Central memory CD4-positive, alpha-beta T cell (primary cell): Measurements from ENCODE around the gene ATXN7L1.
"Not testable (repeated sequence)": the region's sequence is repeated elsewhere in the genome, so short reads cannot be mapped to it uniquely, and the experiment has no call there.

Source experiments
- DNase-seq: peaks from one replicate; pipeline ENCODE4 v3.0.0; 2022

ATXN7L1 gene

GRCh38 chr7:105799006-105799405 lies 77.4 kb downstream of the ATXN7L1 start:
- no peak for DNase-seq

GRCh38 chr7:105797652-105798051 lies 78.7 kb downstream of the ATXN7L1 start:
- DNase-seq, result no peak

GRCh38 chr7:105796365-105796764 lies 80.0 kb downstream of the ATXN7L1 start:
- DNase-seq, result no peak

- DNase-seq, result no peak
Measured at GRCh38 chr7:105794741-105795729, 81.4 kb downstream of the ATXN7L1 start.

GRCh38 chr7:105792488-105793370 lies 83.7 kb downstream of the ATXN7L1 start:
- no peak for DNase-seq

GRCh38 chr7:105791926-105792325 lies 84.5 kb downstream of the ATXN7L1 start:
- no peak for DNase-seq

GRCh38 chr7:105790996-105791395 lies 85.4 kb downstream of the ATXN7L1 start:
- DNase-seq, result no peak

- not testable (repeated sequence) for DNase-seq
Measured at GRCh38 chr7:105790452-105790851, 85.9 kb downstream of the ATXN7L1 start.

GRCh38 chr7:105788816-105789349 lies 87.5 kb downstream of the ATXN7L1 start:
- no peak for DNase-seq

- no peak for DNase-seq
Measured at GRCh38 chr7:105788356-105788755, 88.0 kb downstream of the ATXN7L1 start.

- DNase-seq, result no peak
Measured at GRCh38 chr7:105787793-105788192, 88.6 kb downstream of the ATXN7L1 start.

GRCh38 chr7:105786520-105787470 lies 89.6 kb downstream of the ATXN7L1 start:
- DNase-seq, result no peak

GRCh38 chr7:105782391-105783042 lies 93.9 kb downstream of the ATXN7L1 start:
- no peak for DNase-seq

- DNase-seq, result no peak
Measured at GRCh38 chr7:105779856-105780780, 96.3 kb downstream of the ATXN7L1 start.

- no peak for DNase-seq
Measured at GRCh38 chr7:105778956-105779355, 97.4 kb downstream of the ATXN7L1 start.

- no peak for DNase-seq
Measured at GRCh38 chr7:105776986-105777910, 99.2 kb downstream of the ATXN7L1 start.

- no peak for DNase-seq
Measured at GRCh38 chr7:105776068-105776790, 100.2 kb downstream of the ATXN7L1 start.

- no peak for DNase-seq
Measured at GRCh38 chr7:105775580-105775979, 100.8 kb downstream of the ATXN7L1 start.
